ENCODE results near the gene TOM1L2.
A peak's percentile ranks its signal among the peaks of the same experiment; 100 is the strongest.

TOM1L2 gene

DNA sequence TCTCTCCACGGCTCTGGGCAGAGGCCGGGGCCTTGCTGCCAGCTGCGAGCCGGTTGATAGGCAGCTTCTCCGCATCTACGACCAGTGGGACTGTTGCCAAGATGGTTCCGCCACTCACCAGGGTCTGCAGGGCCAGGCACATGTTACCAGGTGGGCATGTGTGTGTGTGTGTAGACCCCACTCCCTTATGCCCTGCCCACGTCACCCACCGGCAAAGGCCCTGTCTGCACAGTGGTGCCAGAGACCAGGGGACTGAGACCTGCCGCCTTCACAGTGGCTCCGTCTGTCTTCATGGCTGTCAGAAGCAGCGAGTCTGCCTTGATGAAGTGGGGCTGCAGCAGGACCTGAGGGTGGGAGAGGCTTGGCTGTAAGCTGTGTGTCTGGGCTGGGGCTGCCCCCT lies 153.1 kb downstream of the TOM1L2 start:
- no peak for ATAC-seq (replicated peaks; ENCODE audit: extremely low read depth, poor library complexity, severe bottlenecking)
- no peaks in the 10 kb centered on the region for H3K9me3 Mint-ChIP-seq
- peaks cover 29% of the 10 kb centered on the region for H3K4me1 Mint-ChIP-seq
- no peak overlapping the region for H3K4me3 Mint-ChIP-seq
- no peak for DNase-seq (ENCODE audit: low spot score in 2 of 2)
- H3K27me3 Mint-ChIP-seq: no peaks in the 10 kb centered on the region
- peaks cover 36% of the 10 kb centered on the region for H3K36me3 Mint-ChIP-seq (ENCODE audit: insufficient read depth)
- H3K27ac Mint-ChIP-seq (ENCODE audit: low read depth): peak overlapping the region; percentile 86

DNA sequence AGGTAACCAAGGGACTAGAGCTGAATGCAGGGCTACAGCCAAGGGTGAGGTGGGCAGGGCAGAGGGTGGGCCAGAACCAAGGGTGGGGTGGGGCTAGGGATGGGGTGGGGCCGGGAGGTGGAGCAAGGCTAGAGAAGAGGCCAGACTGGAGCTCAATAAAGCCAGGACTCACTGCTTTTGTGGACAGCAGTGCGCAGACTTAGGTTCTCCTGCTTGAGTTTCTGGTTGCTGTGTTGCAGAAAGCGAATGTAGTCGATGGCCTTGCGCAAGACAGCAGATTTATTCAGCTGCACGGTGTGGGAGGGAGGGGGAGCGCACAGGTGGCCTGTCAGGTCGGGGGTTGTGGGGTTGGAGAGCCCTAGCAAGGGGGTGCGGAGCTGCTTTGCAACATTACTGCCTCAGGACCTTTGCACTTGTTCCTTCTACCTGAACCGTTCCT lies 154.1 kb downstream of the TOM1L2 start:
- Mint-ChIP-seq H3K27me3 (no peaks in the 10 kb centered on the region), H3K27ac (ENCODE audit: low read depth) (peak overlapping the region; percentile 38), H3K9me3 (no peaks in the 10 kb centered on the region), H3K4me1 (peaks cover 25% of the 10 kb centered on the region), H3K36me3 (ENCODE audit: insufficient read depth) (peaks cover 38% of the 10 kb centered on the region), H3K4me3 (no peak overlapping the region)
- no peak for DNase-seq (ENCODE audit: low spot score in 2 of 2)
- ATAC-seq (replicated peaks; ENCODE audit: extremely low read depth, poor library complexity, severe bottlenecking): no peak

DNA sequence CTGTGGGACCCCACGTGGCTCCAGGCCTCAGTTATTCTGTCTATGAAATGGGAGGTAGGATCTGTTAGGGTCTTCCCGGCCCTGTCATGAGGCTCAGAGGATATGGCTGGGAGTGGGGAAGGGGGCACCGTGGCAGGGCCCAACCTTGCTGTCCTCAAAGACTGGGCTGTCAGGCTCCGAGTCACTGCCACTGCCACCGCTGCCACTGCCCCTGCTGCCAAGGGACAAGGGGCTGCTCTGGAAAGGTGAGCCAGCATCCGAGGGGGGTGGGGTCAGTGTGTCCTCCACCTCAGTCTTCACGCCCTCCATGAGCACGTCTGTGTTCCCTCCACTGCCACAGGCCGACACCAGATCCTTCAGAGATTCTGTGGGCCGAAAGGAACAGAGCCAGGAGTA lies 154.7 kb downstream of the TOM1L2 start:
- Mint-ChIP-seq H3K36me3 (ENCODE audit: insufficient read depth) (peaks cover 40% of the 10 kb centered on the region), H3K4me3 (no peak overlapping the region), H3K27ac (ENCODE audit: low read depth) (peak overlapping the region; percentile 38), H3K4me1 (peaks cover 19% of the 10 kb centered on the region), H3K27me3 (no peaks in the 10 kb centered on the region), H3K9me3 (no peaks in the 10 kb centered on the region)
- ATAC-seq (replicated peaks; ENCODE audit: extremely low read depth, poor library complexity, severe bottlenecking): no peak
- no peak for DNase-seq (ENCODE audit: low spot score in 2 of 2)

GRCh38 chr17:17816831-17817551 lies 155.2 kb downstream of the TOM1L2 start:
- H3K9me3 Mint-ChIP-seq: no peaks in the 10 kb centered on the region
- no peaks in the 10 kb centered on the region for H3K27me3 Mint-ChIP-seq
- no peak for DNase-seq (ENCODE audit: low spot score in 2 of 2)
- H3K36me3 Mint-ChIP-seq (ENCODE audit: insufficient read depth): peaks cover 40% of the 10 kb centered on the region
- H3K4me1 Mint-ChIP-seq: peaks cover 17% of the 10 kb centered on the region
- no peak for ATAC-seq (replicated peaks; ENCODE audit: extremely low read depth, poor library complexity, severe bottlenecking)
- peak overlapping the region; percentile 13 for H3K4me3 Mint-ChIP-seq
- peak overlapping the region; percentile 64 for H3K27ac Mint-ChIP-seq (ENCODE audit: low read depth)

GRCh38 chr17:17816240-17816814 lies 155.9 kb downstream of the TOM1L2 start:
- Mint-ChIP-seq H3K36me3 (ENCODE audit: insufficient read depth) (peaks cover 43% of the 10 kb centered on the region), H3K4me3 (peak overlapping the region; percentile 57), H3K27me3 (no peaks in the 10 kb centered on the region), H3K9me3 (no peaks in the 10 kb centered on the region), H3K27ac (ENCODE audit: low read depth) (peak overlapping the region; percentile 64), H3K4me1 (peaks cover 17% of the 10 kb centered on the region)
- ATAC-seq (replicated peaks; ENCODE audit: extremely low read depth, poor library complexity, severe bottlenecking): no peak
- DNase-seq (ENCODE audit: low spot score in 2 of 2): no peak

DNA sequence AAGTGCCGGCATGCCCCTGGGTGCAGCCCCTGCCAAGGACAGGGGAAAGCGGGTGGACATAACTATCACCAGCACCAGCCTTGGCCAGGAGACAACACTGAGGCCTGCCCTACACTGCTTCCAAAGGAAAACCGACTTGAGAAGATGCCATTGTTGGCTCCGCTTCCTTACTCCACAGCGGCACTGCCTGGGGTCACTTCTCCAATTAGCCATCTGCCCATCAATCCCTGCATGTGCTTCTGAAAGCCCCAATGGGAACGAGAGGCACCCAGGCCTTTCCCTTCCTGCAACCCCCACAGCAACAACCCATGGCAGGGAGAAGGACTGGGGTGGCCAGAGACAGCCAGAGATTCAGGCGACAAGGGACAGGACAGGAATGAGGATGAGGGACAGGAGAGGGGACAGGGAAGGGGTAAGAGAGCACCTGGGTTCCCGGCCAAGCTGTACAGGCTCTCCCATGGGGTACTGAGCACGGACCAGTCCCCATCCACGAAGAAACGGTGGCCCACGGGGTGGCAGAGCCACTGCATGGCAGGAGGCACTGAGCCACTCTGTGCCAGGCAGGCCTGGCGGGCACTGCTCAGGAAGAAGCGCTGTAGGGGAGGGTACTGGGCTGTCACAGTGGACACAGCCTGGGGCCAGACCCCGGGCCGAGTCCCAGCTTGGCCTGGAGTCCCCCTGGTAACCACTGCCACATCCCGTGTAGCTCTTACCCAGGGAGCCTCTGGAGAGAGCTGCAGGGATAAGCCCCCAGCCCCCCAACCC lies 156.6 kb downstream of the TOM1L2 start:
- peaks cover 11% of the 10 kb centered on the region for H3K4me1 Mint-ChIP-seq
- H3K27me3 Mint-ChIP-seq: no peaks in the 10 kb centered on the region
- ATAC-seq (replicated peaks; ENCODE audit: extremely low read depth, poor library complexity, severe bottlenecking): no peak
- no peak for DNase-seq (ENCODE audit: low spot score in 2 of 2)
- no peaks in the 10 kb centered on the region for H3K9me3 Mint-ChIP-seq
- H3K27ac Mint-ChIP-seq (ENCODE audit: low read depth): peak overlapping the region; percentile 84
- peak overlapping the region; percentile 57 for H3K4me3 Mint-ChIP-seq
- peaks cover 41% of the 10 kb centered on the region for H3K36me3 Mint-ChIP-seq (ENCODE audit: insufficient read depth)

DNA sequence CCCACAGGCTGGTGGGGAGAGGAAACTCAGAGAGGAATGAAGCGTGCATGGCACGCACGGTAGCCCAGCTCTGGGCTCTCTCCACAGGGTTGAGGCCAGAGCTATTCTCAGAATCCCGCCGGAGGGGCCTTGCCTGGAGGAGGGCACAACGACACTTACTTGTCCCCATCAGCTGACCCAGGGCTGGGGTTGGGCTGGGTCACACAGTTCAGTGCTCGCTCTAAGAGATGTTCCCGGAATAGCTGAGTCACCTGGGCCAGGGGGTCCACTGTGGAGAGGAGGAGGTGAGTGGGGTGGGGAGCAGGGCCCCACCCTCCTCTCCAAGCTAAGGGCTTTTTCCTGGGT lies 157.2 kb downstream of the TOM1L2 start:
- Mint-ChIP-seq H3K36me3 (ENCODE audit: insufficient read depth) (peaks cover 40% of the 10 kb centered on the region), H3K9me3 (no peaks in the 10 kb centered on the region), H3K27me3 (no peaks in the 10 kb centered on the region), H3K4me3 (no peak overlapping the region), H3K27ac (ENCODE audit: low read depth) (peak overlapping the region; percentile 84), H3K4me1 (peaks cover 6% of the 10 kb centered on the region)
- ATAC-seq (replicated peaks; ENCODE audit: extremely low read depth, poor library complexity, severe bottlenecking) (no peak), DNase-seq (ENCODE audit: low spot score in 2 of 2) (no peak)

DNA sequence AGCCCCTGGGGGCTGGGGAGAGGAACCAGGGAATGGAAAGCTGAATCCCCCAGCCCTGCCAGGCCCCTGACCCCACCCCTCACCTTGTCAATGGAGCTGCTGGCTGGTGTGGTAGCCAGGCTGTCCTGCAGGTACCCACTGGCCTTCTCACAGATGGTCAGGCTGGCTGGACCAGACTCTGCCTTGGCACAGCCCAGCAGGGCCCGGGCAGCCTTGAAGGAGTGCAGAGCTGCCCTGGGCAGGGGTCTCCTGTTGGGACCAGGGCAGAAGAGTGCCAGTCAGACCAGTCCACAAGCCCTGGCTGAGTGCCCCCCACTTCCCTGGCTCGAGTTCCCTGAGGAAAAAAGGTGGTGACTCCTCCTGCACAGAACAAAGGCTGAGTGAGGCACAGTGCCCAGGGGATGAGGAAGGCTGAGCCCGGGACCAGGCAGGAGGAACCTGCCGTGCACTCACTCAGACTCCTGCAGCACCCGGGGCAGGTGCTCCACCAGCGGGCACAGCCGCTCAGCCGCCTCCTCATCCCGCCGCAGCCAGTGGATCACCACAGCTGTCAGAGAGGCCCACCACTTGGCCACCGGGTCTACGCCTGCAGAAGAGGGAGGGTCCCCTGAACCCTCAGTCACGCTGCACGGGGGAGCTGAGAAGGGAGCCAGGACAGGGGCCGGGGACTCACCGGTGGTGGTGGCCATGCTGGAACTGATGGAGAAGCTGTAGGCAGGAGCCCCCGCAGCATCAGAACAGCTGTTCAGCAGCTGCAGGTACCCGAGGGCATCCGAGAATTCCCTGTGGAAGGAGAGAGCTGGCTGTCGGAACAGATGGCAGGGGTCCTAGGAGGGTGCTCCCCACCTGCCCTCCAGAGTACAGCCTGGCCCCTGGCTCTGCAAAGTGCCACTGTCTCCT lies 157.8 kb downstream of the TOM1L2 start:
- no peak for ATAC-seq (replicated peaks; ENCODE audit: extremely low read depth, poor library complexity, severe bottlenecking)
- Mint-ChIP-seq H3K9me3 (no peaks in the 10 kb centered on the region), H3K36me3 (ENCODE audit: insufficient read depth) (peaks cover 38% of the 10 kb centered on the region), H3K4me1 (no peaks in the 10 kb centered on the region), H3K27me3 (no peaks in the 10 kb centered on the region), H3K4me3 (no peak overlapping the region), H3K27ac (ENCODE audit: low read depth) (no peak overlapping the region)
- DNase-seq (ENCODE audit: low spot score in 2 of 2): no peak

DNA sequence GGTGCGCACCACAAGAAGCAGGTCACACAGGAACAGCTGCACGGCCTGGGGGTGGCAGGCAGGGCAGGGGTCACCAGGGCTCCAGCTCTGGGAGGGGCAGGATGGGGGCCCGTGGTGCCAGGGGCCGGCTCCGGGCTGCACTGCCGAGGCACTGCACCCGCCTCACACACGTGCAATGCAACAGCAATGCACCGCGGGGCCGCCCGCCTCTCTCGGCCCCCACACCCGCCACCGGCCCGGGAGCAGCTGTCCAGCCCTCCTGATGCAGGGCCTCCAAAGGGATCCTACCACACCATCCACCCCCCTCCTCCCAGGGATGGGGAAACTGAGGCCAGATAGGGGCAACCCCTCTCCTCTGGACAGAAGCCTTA lies 158.5 kb downstream of the TOM1L2 start:
- ATAC-seq (replicated peaks; ENCODE audit: extremely low read depth, poor library complexity, severe bottlenecking) (no peak), DNase-seq (ENCODE audit: low spot score in 2 of 2) (no peak)
- Mint-ChIP-seq H3K27ac (ENCODE audit: low read depth) (no peak overlapping the region), H3K4me1 (peaks cover 5% of the 10 kb centered on the region), H3K36me3 (ENCODE audit: insufficient read depth) (peaks cover 40% of the 10 kb centered on the region), H3K4me3 (no peak overlapping the region), H3K9me3 (no peaks in the 10 kb centered on the region), H3K27me3 (no peaks in the 10 kb centered on the region)

DNA sequence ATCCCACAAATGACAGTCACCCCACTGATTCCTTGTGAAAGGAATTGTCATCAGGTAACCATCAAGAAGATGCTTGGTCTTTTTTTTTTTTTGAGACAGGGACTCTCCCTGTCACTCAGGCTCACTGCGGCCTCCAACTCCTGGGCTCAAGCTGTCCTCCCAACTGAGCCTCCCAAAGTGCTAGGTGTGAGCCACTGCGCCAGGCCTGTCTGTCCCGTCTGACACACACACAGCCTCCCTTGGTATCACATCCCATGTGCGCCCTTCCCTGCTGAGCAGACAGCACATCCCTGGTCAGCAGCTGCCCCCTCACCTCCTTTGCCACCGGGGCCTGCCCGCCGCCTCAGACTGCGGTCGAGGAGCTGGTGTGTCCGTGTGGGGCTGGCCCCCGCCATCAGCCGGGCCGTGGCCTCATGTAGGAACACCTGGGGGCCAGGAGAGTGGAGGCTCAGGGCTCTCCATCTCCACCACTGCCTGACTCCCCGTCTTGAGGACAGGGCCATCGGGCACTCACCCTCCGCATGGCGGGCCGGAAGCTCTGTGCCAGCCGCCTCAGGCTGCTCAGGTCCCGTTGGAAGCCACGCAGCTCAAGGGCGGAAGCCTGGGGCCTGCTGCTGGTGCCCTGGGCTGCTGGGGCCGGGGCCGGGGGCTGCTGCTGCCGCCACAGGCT lies 159.0 kb downstream of the TOM1L2 start:
- no peaks in the 10 kb centered on the region for H3K9me3 Mint-ChIP-seq
- peaks cover 8% of the 10 kb centered on the region for H3K4me1 Mint-ChIP-seq
- DNase-seq (ENCODE audit: low spot score in 2 of 2): no peak
- H3K27me3 Mint-ChIP-seq: no peaks in the 10 kb centered on the region
- H3K4me3 Mint-ChIP-seq: no peak overlapping the region
- H3K27ac Mint-ChIP-seq (ENCODE audit: low read depth): no peak overlapping the region
- no peak for ATAC-seq (replicated peaks; ENCODE audit: extremely low read depth, poor library complexity, severe bottlenecking)
- peaks cover 40% of the 10 kb centered on the region for H3K36me3 Mint-ChIP-seq (ENCODE audit: insufficient read depth)

DNA sequence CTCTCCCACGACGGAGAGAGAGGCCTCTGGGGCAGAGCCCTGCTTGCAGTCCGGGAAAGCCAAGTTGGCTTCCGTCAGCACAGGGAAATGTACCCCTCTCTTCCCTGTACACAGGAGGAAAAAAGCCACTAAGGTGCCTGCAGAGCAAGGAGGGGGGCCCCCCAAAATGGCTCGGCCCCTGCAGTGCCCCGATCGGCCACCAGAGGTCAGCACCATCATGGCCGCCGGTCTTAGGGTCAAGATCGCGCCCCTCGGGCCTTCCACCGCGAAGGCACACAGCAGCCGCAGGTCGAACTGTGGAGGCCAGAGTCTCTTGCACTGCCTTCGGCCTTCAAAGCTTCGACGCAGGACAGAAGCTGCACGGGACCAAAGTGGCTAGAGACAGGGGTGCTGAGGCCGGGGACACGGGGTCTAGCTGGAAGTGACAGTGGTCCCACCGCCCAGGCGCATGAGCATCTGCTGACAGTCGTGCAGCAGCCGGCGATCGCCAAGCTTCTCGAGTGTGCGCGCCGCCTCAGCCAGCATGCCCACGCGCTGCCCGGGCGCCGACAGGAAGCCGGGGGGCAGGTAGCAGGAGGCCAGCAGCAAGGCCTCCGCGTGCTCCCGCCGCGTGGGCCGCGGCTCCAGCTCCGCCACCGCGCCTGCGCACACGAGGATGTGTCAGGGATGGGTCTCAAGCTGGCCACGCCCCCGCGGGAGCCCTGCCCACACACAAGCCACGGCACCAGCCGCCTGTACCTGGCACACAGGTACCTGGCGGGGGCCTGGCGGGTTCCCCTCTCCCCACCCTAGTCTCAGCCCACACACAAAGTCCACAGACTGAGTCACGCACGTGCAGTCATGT lies 159.8 kb downstream of the TOM1L2 start:
- DNase-seq (ENCODE audit: low spot score in 2 of 2): peak; percentile 60 to 77

More for the DNA sequence above, 159.8 kb downstream of the TOM1L2 start:
- no peaks in the 10 kb centered on the region for H3K9me3 Mint-ChIP-seq
- peak overlapping the region; percentile 25 for H3K4me3 Mint-ChIP-seq
- peak overlapping the region; percentile 76 for H3K27ac Mint-ChIP-seq (ENCODE audit: low read depth)
- ATAC-seq (replicated peaks; ENCODE audit: extremely low read depth, poor library complexity, severe bottlenecking): peak; percentile 41
- peaks cover 8% of the 10 kb centered on the region for H3K4me1 Mint-ChIP-seq
- peaks cover 38% of the 10 kb centered on the region for H3K36me3 Mint-ChIP-seq (ENCODE audit: insufficient read depth)
- no peaks in the 10 kb centered on the region for H3K27me3 Mint-ChIP-seq

All from central memory CD8-positive, alpha-beta T cell (primary cell).